ENCODE measurements around the gene FOXK2.

FOXK2 gene

GRCh38 chr17:82503094-82503727 is 16.3 kb upstream of the FOXK2 start:
- TF ChIP-seq ARNTL (CRISPR knock-in tag; IDR thresholded peaks at IDR 0.05; ENCODE audit: borderline replicate concordance, low read depth) (no peak), OSR1 (CRISPR knock-in tag; IDR thresholded peaks at IDR 0.05) (no peak), ZNF565 (CRISPR knock-in tag; conservative IDR thresholded peaks at IDR 0.05; ENCODE audit: low read depth) (no peak), CSRNP3 (CRISPR knock-in tag; IDR thresholded peaks at IDR 0.05) (no peak), TSHZ2 (CRISPR knock-in tag; IDR thresholded peaks at IDR 0.05) (no peak), CREB5 (CRISPR knock-in tag; IDR thresholded peaks at IDR 0.05; ENCODE audit: low read depth) (no peak), PPARA (CRISPR knock-in tag; IDR thresholded peaks at IDR 0.05; ENCODE audit: borderline replicate concordance) (no peak), ZFP3 (CRISPR knock-in tag; IDR thresholded peaks at IDR 0.05) (no peak), ISL1 (CRISPR knock-in tag; IDR thresholded peaks at IDR 0.05) (no peak), ZC3H10 (CRISPR knock-in tag; IDR thresholded peaks at IDR 0.05) (no peak), ESRRG (CRISPR knock-in tag; IDR thresholded peaks at IDR 0.05) (no peak)
- no peak for ATAC-seq

GRCh38 chr17:82503728-82504308 is 15.7 kb upstream of the FOXK2 start:
- TF ChIP-seq TCF4 (CRISPR knock-in tag; IDR thresholded peaks at IDR 0.05; ENCODE audit: borderline replicate concordance) (no peak), GLIS3 (CRISPR knock-in tag; IDR thresholded peaks at IDR 0.05) (no peak), PATZ1 (CRISPR knock-in tag; IDR thresholded peaks at IDR 0.05; ENCODE audit: borderline replicate concordance) (no peak)
- no peak; the same call in 2 of the 3 replicates for ATAC-seq

GRCh38 chr17:82505296-82505695 is 14.2 kb upstream of the FOXK2 start:
- ATAC-seq: no peak
- TF ChIP-seq ZNF565 (CRISPR knock-in tag; conservative IDR thresholded peaks at IDR 0.05; ENCODE audit: low read depth) (no peak), CREB5 (CRISPR knock-in tag; IDR thresholded peaks at IDR 0.05; ENCODE audit: low read depth) (no peak), ZNF70 (CRISPR knock-in tag; IDR thresholded peaks at IDR 0.05) (no peak), ZFP30 (CRISPR knock-in tag; IDR thresholded peaks at IDR 0.05) (no peak), CSDC2 (CRISPR knock-in tag; IDR thresholded peaks at IDR 0.05) (no peak), TCF4 (CRISPR knock-in tag; IDR thresholded peaks at IDR 0.05; ENCODE audit: borderline replicate concordance) (no peak), POU6F1 (CRISPR knock-in tag; IDR thresholded peaks at IDR 0.05; ENCODE audit: borderline replicate concordance, low read depth) (no peak), SNAI2 (CRISPR knock-in tag; IDR thresholded peaks at IDR 0.05) (no peak), CSRNP3 (CRISPR knock-in tag; IDR thresholded peaks at IDR 0.05) (no peak), TOX (CRISPR knock-in tag; IDR thresholded peaks at IDR 0.05; ENCODE audit: borderline replicate concordance) (no peak), GLIS3 (CRISPR knock-in tag; IDR thresholded peaks at IDR 0.05) (no peak), PPARA (CRISPR knock-in tag; IDR thresholded peaks at IDR 0.05; ENCODE audit: borderline replicate concordance) (no peak), ZC3H10 (CRISPR knock-in tag; IDR thresholded peaks at IDR 0.05) (no peak), BACH2 (CRISPR knock-in tag; IDR thresholded peaks at IDR 0.05; ENCODE audit: borderline replicate concordance) (no peak), TSHZ2 (CRISPR knock-in tag; IDR thresholded peaks at IDR 0.05) (no peak)

Measured in SK-N-SH treated with all-trans-retinoic acid at 6 μM for 48 hours (cell line).